Spleen (tissue), 11 donors: ENCODE data around the gene USHBP1. TPM values are rescaled to one million over a fixed set of nuclear protein-coding genes. Genes with fewer than 3 reads are reported as not detected.

ENCODE experiments used
- DNase-seq: peaks from one replicate; pipeline ENCODE4 v3.0.0-alpha.2; 2020
- H3K27ac ChIP-seq, 8 donors: fragments of 200-600 bp; sonication (generic) in 7 of 8; 1 replicate in 4 of 8; 2 replicates in 4 of 8; pipeline versions ENCODE4 v1.5.0 to v1.8.0; 2016 to 2021; ENCODE audit warnings: inconsistent platforms in 4 of 8, mild to moderate bottlenecking in 4 of 8, moderate library complexity in 1 of 8
- H3K27me3 ChIP-seq, 7 donors: fragments of 200-600 bp; sonication (generic) in 6 of 7; replicated peaks in 1 of 7; 1 replicate in 4 of 7; 2 replicates in 3 of 7; pipeline versions ENCODE4 v1.5.0 to v1.8.0; 2016 to 2021; ENCODE audit warnings: inconsistent platforms in 3 of 7, mild to moderate bottlenecking in 1 of 7
- H3K36me3 ChIP-seq, 6 donors: fragments of 200-600 bp; sonication (generic) in 5 of 6; 1 replicate in 4 of 6; 2 replicates in 2 of 6; pipeline versions ENCODE4 v1.5.0 to v1.8.0; 2016 to 2021; ENCODE audit warnings: inconsistent platforms in 2 of 6
- H3K4me1 ChIP-seq, 6 donors: fragments of 200-600 bp; sonication (generic) in 5 of 6; 1 replicate in 3 of 6; 2 replicates in 3 of 6; pipeline versions ENCODE4 v1.5.0 to v1.8.0; 2016 to 2021; ENCODE audit warnings: inconsistent platforms in 3 of 6
- H3K4me3 ChIP-seq, 8 donors: fragments of 200-600 bp; sonication (generic) in 7 of 8; 1 replicate in 4 of 8; 2 replicates in 4 of 8; pipeline versions ENCODE4 v1.5.0 to v1.8.0; 2016 to 2021; ENCODE audit warnings: inconsistent platforms in 4 of 8, mild to moderate bottlenecking in 4 of 8, moderate library complexity in 2 of 8
- H3K9me3 ChIP-seq, 8 donors: fragments of 200-600 bp; sonication (generic) in 7 of 8; 1 replicate in 4 of 8; 2 replicates in 4 of 8; pipeline versions ENCODE4 v1.5.0 to v1.8.0; 2016 to 2021; ENCODE audit warnings: inconsistent platforms in 4 of 8
- CTCF ChIP-seq, 11 experiments: fragments of 200-600 bp in 7 of 11; fragments of 450-650 bp in 4 of 11; sonication (generic) in 4 of 11; IDR thresholded peaks in 8 of 11; conservative IDR thresholded peaks in 3 of 11; 1 replicate in 7 of 11; 2 replicates in 4 of 11; pipeline versions ENCODE4 v1.4.0 to v1.8.0; 2016 to 2021; ENCODE audit warnings: antibody characterized with exemption in 11 of 11, inconsistent platforms in 4 of 11, mild to moderate bottlenecking in 1 of 11
- POLR2A ChIP-seq, 3 donors: fragments of 450-650 bp; IDR thresholded peaks; one replicate each; pipeline ENCODE4 v1.5.1; 2017; ENCODE audit warnings: antibody characterized with exemption in 3 of 3, mild to moderate bottlenecking in 1 of 3
- POLR2AphosphoS5 ChIP-seq, 3 donors: sonication (generic); formaldehyde crosslinking; IDR thresholded peaks; one replicate each; pipeline ENCODE4 v1.5.1; 2017; ENCODE audit warnings: antibody characterized with exemption in 3 of 3
- WGBS, 5 donors: extraction: QIAGEN DNeasy Blood & Tissue Kit in 3 of 5; methylation state at CpG; one replicate each; pipeline versions ENCODE4 v1.1.5 to v1.1.7; 2013 to 2018; 5-methylcytosine and 5-hydroxymethylcytosine counted together
- intact Hi-C: fragments of 100-400 bp; cut with DNase I; formaldehyde crosslinking; loops from one replicate; pipeline ENCODE4 v1.15.0; 2023; ENCODE audit warnings: low total_unique reads
- polyA plus RNA-seq, 3 donors: library from polyadenylated mRNA; stranded (reverse); fragments of 200-250 nt; gene quantifications; one replicate each; pipeline ENCODE4 v1.2.1, GENCODE V29; 2013
- total RNA-seq, 7 donors: library from RNA; depleted of rRNA in 3 of 7; stranded (reverse); fragments of >200 nt in 3 of 7; fragmentation: NEBNext Ultra II Directional in 4 of 7; extraction: Animal tissue kit (Norgen Biotek cat#: 25700) in 4 of 7; gene quantifications; one replicate each; pipeline versions ENCODE4 v1.1.0 to v1.2.1, GENCODE V29; 2016 to 2021
- donor health status: healthy with polysubstance abuse.
- donor health status: DM: no; HTN: no; CAD: no; lungs with moderate emphysema.
- donor health status: DM: no; HTN: no; CAD: no.
- donor health status: Bipolar disorder and iron deficiency.
- donor health status: healthy.
- donor health status: DM: no; HTN: no; CAD: no.
- donor health status: DM: yes; HTN: yes; CAD: no.

The USHBP1 gene
- total and polyA plus RNA-seq, 10 donors, result 3.1 to 16.6 (median 8.3) TPM

GRCh38 chr19:17266975-17267788 is 2.6 kb upstream of the USHBP1 start, which contains the start of gene BABAM1:
TSS of gene BABAM1 (plus strand) at chr19:17267443. CDS start at chr19:17268807, 1,364 bp downstream.
- WGBS, 5 donors, result 0 to 1% (median 0%) methylated on average over 27 of the region's 27 CpGs
- no peaks in the 10 kb centered on the region for H3K27me3 ChIP-seq
- H3K4me1 ChIP-seq, result peaks cover 13 to 53% (median 35%) of the 10 kb centered on the region in 6 donors
- peak; percentile 97 for DNase-seq
- intact Hi-C loops, result no loop called here
- H3K9me3 ChIP-seq, result no peaks in the 10 kb centered on the region
- peak within 1 kb of the TSS; percentile 71 to 88 (median 84) for H3K27ac ChIP-seq
- peak within 1 kb of the TSS; percentile 73 to 92 (median 89) for H3K4me3 ChIP-seq
- TF ChIP-seq POLR2AphosphoS5 (IDR thresholded peaks at IDR 0.05) (peak; percentile 73 to 89 (median 82)), CTCF (IDR thresholded peaks at IDR 0.05 in 8 of 11, conservative IDR thresholded peaks at IDR 0.05 in 3 of 11) (peak in 1 of 11 experiments; percentile 14), POLR2A (IDR thresholded peaks at IDR 0.05) (no peak)
- peaks cover 2 to 37% (median 31%) of the 10 kb centered on the region in 6 donors for H3K36me3 ChIP-seq

GRCh38 chr19:17266589-17266974 is 2.0 kb upstream of the USHBP1 start:
- peak overlapping the region in 4 of 8 donors; percentile 82 to 91 (median 90) for H3K4me3 ChIP-seq
- intact Hi-C loops, result no loop called here
- 28 to 44% (median 39%) methylated on average over 12 of the region's 12 CpGs for WGBS, 5 donors
- peaks cover 13 to 53% (median 35%) of the 10 kb centered on the region in 6 donors for H3K4me1 ChIP-seq
- no peak for DNase-seq
- H3K27me3 ChIP-seq, result no peaks in the 10 kb centered on the region
- peak overlapping the region in 7 of 8 donors; percentile 61 to 88 (median 83) for H3K27ac ChIP-seq
- H3K36me3 ChIP-seq, result peaks cover 2 to 31% (median 25%) of the 10 kb centered on the region in 6 donors
- no peak for TF ChIP-seq CTCF (IDR thresholded peaks at IDR 0.05 in 8 of 11, conservative IDR thresholded peaks at IDR 0.05 in 3 of 11)
- TF ChIP-seq POLR2AphosphoS5 (IDR thresholded peaks at IDR 0.05), result no peak
- no peak for TF ChIP-seq POLR2A (IDR thresholded peaks at IDR 0.05)
- no peaks in the 10 kb centered on the region for H3K9me3 ChIP-seq

GRCh38 chr19:17266026-17266425 is 1.5 kb upstream of the USHBP1 start:
- H3K36me3 ChIP-seq, result peaks cover 0 to 25% (median 20%) of the 10 kb centered on the region in 6 donors
- no peak for DNase-seq
- H3K27me3 ChIP-seq, result no peaks in the 10 kb centered on the region
- peaks cover 13 to 54% (median 37%) of the 10 kb centered on the region in 6 donors for H3K4me1 ChIP-seq
- H3K4me3 ChIP-seq, result no peak overlapping the region
- no peaks in the 10 kb centered on the region for H3K9me3 ChIP-seq
- TF ChIP-seq POLR2AphosphoS5 (IDR thresholded peaks at IDR 0.05) (no peak), POLR2A (IDR thresholded peaks at IDR 0.05) (no peak), CTCF (IDR thresholded peaks at IDR 0.05 in 8 of 11, conservative IDR thresholded peaks at IDR 0.05 in 3 of 11) (no peak)
- intact Hi-C loops, result no loop called here
- peak overlapping the region in 7 of 8 donors; percentile 61 to 88 (median 83) for H3K27ac ChIP-seq
- 80 to 96% (median 91%) methylated on average over 7 of the region's 7 CpGs for WGBS, 5 donors
